ENCODE results near the gene ZNF232. TPM values are rescaled to one million over a fixed set of nuclear protein-coding genes. Genes with fewer than 3 reads are reported as not detected.

Gene ZNF232
- total RNA-seq, 4 donors from 2014 or later = 3.7 to 6.7 (median 5.0) TPM

DNA sequence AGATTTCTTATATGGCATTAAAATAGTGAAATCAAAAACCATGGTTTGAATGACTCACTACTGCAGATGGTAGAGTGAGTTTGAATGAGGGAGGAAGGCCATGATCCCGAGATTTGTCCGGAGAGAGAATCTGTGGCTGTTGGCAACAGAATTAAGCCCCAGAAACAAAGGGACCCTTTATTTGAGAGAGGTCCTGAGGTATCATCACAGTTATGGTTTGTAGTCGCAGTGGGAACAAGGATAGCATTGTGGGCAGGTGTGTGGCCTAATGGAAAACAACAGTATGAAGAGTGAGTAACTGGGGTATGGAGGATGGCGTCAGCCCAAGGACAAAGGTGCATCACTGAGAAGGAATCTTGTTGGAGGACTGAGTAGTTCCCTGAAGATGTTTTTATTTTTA, 42.0 kb downstream of the ZNF232 start:
- no peak for DNase-seq (ENCODE audit: low spot score in 2 of 2)
- no peaks in the 10 kb centered on the region for H3K27me3 ChIP-seq
- WGBS = 72% methylated on average over 4 of the region's 4 CpGs
- no peak overlapping the region for H3K27ac ChIP-seq
- no peaks in the 10 kb centered on the region for H3K9me3 ChIP-seq
- no peaks in the 10 kb centered on the region for H3K4me1 ChIP-seq
- H3K4me3 ChIP-seq = no peak overlapping the region
- no peaks in the 10 kb centered on the region for H3K36me3 ChIP-seq
- TF ChIP-seq POLR2A (IDR thresholded peaks at IDR 0.05) (no peak), EP300 (IDR thresholded peaks at IDR 0.05) (no peak), POLR2AphosphoS5 (IDR thresholded peaks at IDR 0.05) (no peak)
- TF ChIP-seq, protein P1, sequence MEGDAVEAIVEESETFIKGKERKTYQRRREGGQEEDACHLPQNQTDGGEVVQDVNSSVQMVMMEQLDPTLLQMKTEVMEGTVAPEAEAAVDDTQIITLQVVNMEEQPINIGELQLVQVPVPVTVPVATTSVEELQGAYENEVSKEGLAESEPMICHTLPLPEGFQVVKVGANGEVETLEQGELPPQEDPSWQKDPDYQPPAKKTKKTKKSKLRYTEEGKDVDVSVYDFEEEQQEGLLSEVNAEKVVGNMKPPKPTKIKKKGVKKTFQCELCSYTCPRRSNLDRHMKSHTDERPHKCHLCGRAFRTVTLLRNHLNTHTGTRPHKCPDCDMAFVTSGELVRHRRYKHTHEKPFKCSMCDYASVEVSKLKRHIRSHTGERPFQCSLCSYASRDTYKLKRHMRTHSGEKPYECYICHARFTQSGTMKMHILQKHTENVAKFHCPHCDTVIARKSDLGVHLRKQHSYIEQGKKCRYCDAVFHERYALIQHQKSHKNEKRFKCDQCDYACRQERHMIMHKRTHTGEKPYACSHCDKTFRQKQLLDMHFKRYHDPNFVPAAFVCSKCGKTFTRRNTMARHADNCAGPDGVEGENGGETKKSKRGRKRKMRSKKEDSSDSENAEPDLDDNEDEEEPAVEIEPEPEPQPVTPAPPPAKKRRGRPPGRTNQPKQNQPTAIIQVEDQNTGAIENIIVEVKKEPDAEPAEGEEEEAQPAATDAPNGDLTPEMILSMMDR (IDR thresholded peaks at IDR 0.05) = no peak

DNA sequence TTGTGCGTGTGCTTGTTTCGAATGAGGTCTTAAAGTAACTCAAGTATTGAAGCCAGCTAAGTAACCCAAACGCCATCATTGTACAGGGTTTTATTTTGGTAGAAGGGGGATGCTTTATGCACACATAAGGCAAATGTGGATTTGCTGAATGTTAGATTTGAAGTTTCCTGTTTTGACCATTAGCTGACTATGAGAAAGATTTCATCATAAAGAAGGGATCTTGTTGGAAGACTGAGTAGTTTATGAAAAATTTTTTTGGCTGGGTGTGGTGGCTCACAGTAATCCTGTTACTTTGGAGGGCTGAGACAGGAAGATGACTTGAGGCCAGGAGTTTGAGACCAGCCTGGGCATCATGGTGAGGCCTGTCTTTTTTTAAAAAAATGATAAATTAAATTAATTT, 43.4 kb downstream of the ZNF232 start:
- WGBS = 85% methylated on average over 3 of the region's 3 CpGs
- no peaks in the 10 kb centered on the region for H3K27me3 ChIP-seq
- DNase-seq (ENCODE audit: low spot score in 2 of 2) = no peak
- no peaks in the 10 kb centered on the region for H3K36me3 ChIP-seq
- H3K4me3 ChIP-seq = no peak overlapping the region
- H3K27ac ChIP-seq = no peak overlapping the region
- H3K4me1 ChIP-seq = no peaks in the 10 kb centered on the region
- H3K9me3 ChIP-seq = no peaks in the 10 kb centered on the region
- TF ChIP-seq EP300 (IDR thresholded peaks at IDR 0.05) = no peak
- TF ChIP-seq, protein P1 (IDR thresholded peaks at IDR 0.05) = no peak
- TF ChIP-seq POLR2A (IDR thresholded peaks at IDR 0.05) = no peak
- no peak for TF ChIP-seq POLR2AphosphoS5 (IDR thresholded peaks at IDR 0.05)

DNA sequence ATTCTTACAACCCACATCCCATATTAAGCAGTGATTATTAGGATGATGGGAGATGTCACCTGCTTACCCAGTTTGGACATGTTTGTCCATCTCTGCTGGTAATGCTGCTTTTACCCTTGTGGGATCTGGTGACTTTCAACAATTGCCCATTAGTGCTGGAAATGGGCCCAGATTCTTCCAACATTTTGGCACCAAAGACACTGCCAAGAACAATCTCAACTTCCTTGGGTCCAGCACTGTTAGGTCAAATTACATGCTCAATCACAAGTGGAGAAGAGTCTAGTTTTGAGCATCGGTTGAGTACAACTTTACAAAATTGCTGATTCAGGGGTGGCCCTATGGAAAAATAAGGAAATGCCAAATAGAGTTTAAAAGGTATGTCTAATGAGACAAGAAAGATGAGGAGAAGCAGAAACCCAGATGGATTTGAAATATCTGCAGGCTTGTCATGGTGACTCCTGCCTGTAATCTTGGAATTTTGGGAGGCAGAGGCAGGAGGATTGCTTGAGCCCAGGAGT, 46.4 kb downstream of the ZNF232 start:
- DNase-seq (ENCODE audit: low spot score in 2 of 2) = no peak
- Histone ChIP-seq H3K9me3 (no peaks in the 10 kb centered on the region), H3K4me1 (no peaks in the 10 kb centered on the region), H3K4me3 (no peak overlapping the region), H3K36me3 (no peaks in the 10 kb centered on the region), H3K27me3 (no peaks in the 10 kb centered on the region), H3K27ac (no peak overlapping the region)
- TF ChIP-seq POLR2AphosphoS5 (IDR thresholded peaks at IDR 0.05) = no peak
- 63% methylated on average over 1 of the region's 1 CpG for WGBS

Other genes starting within 250 kb of the ZNF232 start
- 1 to 10 TPM; 3.7 to 9.8 (median 7.5) TPM for gene C17orf107, start 212.3 kb downstream of the ZNF232 start, total RNA-seq
- 1 to 10 TPM; 1.7 to 6.0 (median 2.4) TPM for gene CHRNE, start 208.8 kb downstream of the ZNF232 start, total RNA-seq
- gene GP1BA, start 179.6 kb downstream of the ZNF232 start, total RNA-seq = not detected
- 10 to 100 TPM; 35.7 to 74.3 (median 41.6) TPM for gene SLC25A11, start 171.8 kb downstream of the ZNF232 start, total RNA-seq
- 100 to 1,000 TPM in 2 of 4 donors, 10 to 100 TPM in 2; 74.1 to 118 (median 99.4) TPM for gene RNF167, start 171.6 kb downstream of the ZNF232 start, total RNA-seq
- 100 to 1,000 TPM; 392 to 756 (median 686) TPM for gene PFN1, start 163.3 kb downstream of the ZNF232 start, total RNA-seq
- gene ENO3, start 160.8 kb downstream of the ZNF232 start, total RNA-seq = 1 to 10 TPM; 2.0 to 4.2 (median 3.2) TPM
- 10 to 100 TPM; 30.5 to 52.7 (median 47.1) TPM for gene SPAG7, start 144.1 kb downstream of the ZNF232 start, total RNA-seq
- gene CAMTA2, start 124.2 kb downstream of the ZNF232 start, total RNA-seq = 10 to 100 TPM; 27.4 to 60.8 (median 34.6) TPM
- gene INCA1, start 114.4 kb downstream of the ZNF232 start, total RNA-seq = 1 to 10 TPM in 2 of 4 donors, under 1 TPM in 2; 0.73 to 1.4 (median 1.2) TPM
- gene KIF1C, start 113.9 kb downstream of the ZNF232 start, total RNA-seq = 100 to 1,000 TPM in 2 of 4 donors, 10 to 100 TPM in 2; 52.7 to 104 (median 97.8) TPM
- gene SLC52A1, start 76.5 kb downstream of the ZNF232 start, total RNA-seq = 10 to 100 TPM in 1 of 4 donors, 1 to 10 TPM in 3; 2.2 to 25.0 (median 5.9) TPM
- 1 to 10 TPM; 2.7 to 6.2 (median 4.4) TPM for gene ZFP3, start 33.4 kb downstream of the ZNF232 start, total RNA-seq
- gene USP6, start 4.2 kb upstream of the ZNF232 start, total RNA-seq = 1 to 10 TPM in 1 of 4 donors, under 1 TPM in 2, not detected in 1; 0.16 to 1.4 (median 0.89) TPM
- 10 to 100 TPM in 1 of 4 donors, 1 to 10 TPM in 3; 2.5 to 10.1 (median 4.5) TPM for gene ZNF594, start 80.0 kb upstream of the ZNF232 start, total RNA-seq
- not detected for gene SCIMP, start 123.0 kb upstream of the ZNF232 start, total RNA-seq
- gene RABEP1, start 170.4 kb upstream of the ZNF232 start, total RNA-seq = 10 to 100 TPM; 19.2 to 46.4 (median 25.0) TPM

All from suprapubic skin (tissue), 4 donors.